Chondrocyte (in vitro differentiated cells): Measurements from ENCODE around the gene SLC36A4. TPM values are rescaled to one million over a fixed set of nuclear protein-coding genes. Genes with fewer than 3 reads are reported as not detected.

Experiments
- DNase-seq: peaks from one replicate; pipeline ENCODE4 v3.0.0; 2021; ENCODE audit warnings: mixed read lengths, low spot score
- H3K27ac Mint-ChIP-seq: one replicate; pipeline ENCODE4 v1.8.0; 2021; ENCODE audit warnings: mild to moderate bottlenecking, moderate library complexity, mixed read lengths; ENCODE audit not compliant: unreplicated experiment
- H3K27me3 Mint-ChIP-seq: 2 replicates; pipeline ENCODE4 v1.8.0; 2021; ENCODE audit warnings: low read depth, mixed read lengths
- H3K36me3 Mint-ChIP-seq: 2 replicates; pipeline ENCODE4 v1.8.0; 2021; ENCODE audit warnings: low read depth, mixed read lengths
- H3K4me1 Mint-ChIP-seq: 2 replicates; pipeline ENCODE4 v1.8.0; 2021; ENCODE audit warnings: low read depth, mild to moderate bottlenecking, mixed read lengths
- H3K4me3 Mint-ChIP-seq: one replicate; pipeline ENCODE4 v1.8.0; 2021; ENCODE audit warnings: mild to moderate bottlenecking, moderate library complexity, mixed read lengths; ENCODE audit not compliant: unreplicated experiment
- H3K9me3 Mint-ChIP-seq: 2 replicates; pipeline ENCODE4 v1.8.0; 2021; ENCODE audit warnings: low read depth, mixed read lengths
- total RNA-seq: library from RNA; stranded (reverse); gene quantifications from 3 replicates; pipeline ENCODE4 v1.2.1, GENCODE V29; 2021
- TF ChIP-seq, protein P1 (sequence below): fragments of 200-600 bp; sonication (generic); IDR thresholded peaks from 2 replicates; pipeline ENCODE4 v1.5.0; 2021; ENCODE audit warnings: antibody characterized with exemption, mild to moderate bottlenecking, moderate library complexity

Gene SLC36A4
- total RNA-seq, 1 donor from 2014 or later = 20.9 TPM

- Mint-ChIP-seq H3K36me3 (peaks cover 4% of the 10 kb centered on the region), H3K4me3 (no peak overlapping the region), H3K4me1 (peaks cover 11% of the 10 kb centered on the region), H3K27me3 (no peaks in the 10 kb centered on the region), H3K27ac (no peak overlapping the region), H3K9me3 (peaks cover 21% of the 10 kb centered on the region)
- TF ChIP-seq, protein P1, sequence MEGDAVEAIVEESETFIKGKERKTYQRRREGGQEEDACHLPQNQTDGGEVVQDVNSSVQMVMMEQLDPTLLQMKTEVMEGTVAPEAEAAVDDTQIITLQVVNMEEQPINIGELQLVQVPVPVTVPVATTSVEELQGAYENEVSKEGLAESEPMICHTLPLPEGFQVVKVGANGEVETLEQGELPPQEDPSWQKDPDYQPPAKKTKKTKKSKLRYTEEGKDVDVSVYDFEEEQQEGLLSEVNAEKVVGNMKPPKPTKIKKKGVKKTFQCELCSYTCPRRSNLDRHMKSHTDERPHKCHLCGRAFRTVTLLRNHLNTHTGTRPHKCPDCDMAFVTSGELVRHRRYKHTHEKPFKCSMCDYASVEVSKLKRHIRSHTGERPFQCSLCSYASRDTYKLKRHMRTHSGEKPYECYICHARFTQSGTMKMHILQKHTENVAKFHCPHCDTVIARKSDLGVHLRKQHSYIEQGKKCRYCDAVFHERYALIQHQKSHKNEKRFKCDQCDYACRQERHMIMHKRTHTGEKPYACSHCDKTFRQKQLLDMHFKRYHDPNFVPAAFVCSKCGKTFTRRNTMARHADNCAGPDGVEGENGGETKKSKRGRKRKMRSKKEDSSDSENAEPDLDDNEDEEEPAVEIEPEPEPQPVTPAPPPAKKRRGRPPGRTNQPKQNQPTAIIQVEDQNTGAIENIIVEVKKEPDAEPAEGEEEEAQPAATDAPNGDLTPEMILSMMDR = no peak
- DNase-seq = no peak
These were observed 98.0 kb downstream of the SLC36A4 start for GRCh38 chr11:93099806-93100205.

Other genes with a start within 250 kb of the SLC36A4 start
- not detected in 3 replicates for gene MTNR1B, start 228.3 kb downstream of the SLC36A4 start, total RNA-seq
- gene DEUP1, start 132.8 kb upstream of the SLC36A4 start, total RNA-seq = 0.15 TPM in 1 of 3 replicates, not detected in the others